SK-N-MC (cell line): ENCODE results near the gene SF3A2.
A peak's percentile ranks its signal among the peaks of the same experiment; 100 is the strongest.

Experiments
- DNase-seq: peaks from one replicate; pipeline ENCODE4 v3.0.0-alpha.2; 2011; ENCODE audit warnings: low read depth, low spot score
- H3K27ac ChIP-seq: fragments of 200-600 bp; sonication (generic); 2 replicates; pipeline ENCODE4 v1.5.1; 2016; ENCODE audit warnings: mixed run types
- H3K36me3 ChIP-seq: fragments of 200-600 bp; sonication (generic); 2 replicates; pipeline ENCODE4 v1.6.1; 2017; ENCODE audit warnings: antibody characterized with exemption, low read length, mixed read lengths; ENCODE audit not compliant: insufficient read depth
- H3K4me3 ChIP-seq: fragments of 200-600 bp; sonication (generic); 2 replicates; pipeline ENCODE4 v1.5.1; 2016
- H3K9ac ChIP-seq: fragments of 200-600 bp; sonication (generic); 2 replicates; pipeline ENCODE4 v1.8.0; 2017; ENCODE audit warnings: mixed run types, mixed read lengths; ENCODE audit not compliant: insufficient read length
- H3K9me3 ChIP-seq: fragments of 200-600 bp; sonication (generic); 2 replicates; pipeline ENCODE4 v1.6.1; 2017; ENCODE audit warnings: low read depth, mild to moderate bottlenecking, antibody characterized with exemption, low read length, moderate library complexity, mixed read lengths
- EZH2 ChIP-seq: fragments of 200-600 bp; sonication (generic); IDR thresholded peaks from one replicate; pipeline ENCODE4 v1.6.1; 2017; ENCODE audit warnings: antibody characterized with exemption
- FOXP2 ChIP-seq: optimal IDR thresholded peaks from 2 replicates; pipeline ENCODE3; 2011; ENCODE audit warnings: mild to moderate bottlenecking, moderate library complexity; ENCODE audit not compliant: insufficient read depth; ENCODE audit errors: extremely low read length, control extremely low read depth
- POLR2AphosphoS5 ChIP-seq: IDR thresholded peaks from 2 replicates; pipeline ENCODE4 v1.6.1; 2012; ENCODE audit warnings: mild to moderate bottlenecking, low read depth, low read length, borderline replicate concordance

SF3A2 gene

DNA sequence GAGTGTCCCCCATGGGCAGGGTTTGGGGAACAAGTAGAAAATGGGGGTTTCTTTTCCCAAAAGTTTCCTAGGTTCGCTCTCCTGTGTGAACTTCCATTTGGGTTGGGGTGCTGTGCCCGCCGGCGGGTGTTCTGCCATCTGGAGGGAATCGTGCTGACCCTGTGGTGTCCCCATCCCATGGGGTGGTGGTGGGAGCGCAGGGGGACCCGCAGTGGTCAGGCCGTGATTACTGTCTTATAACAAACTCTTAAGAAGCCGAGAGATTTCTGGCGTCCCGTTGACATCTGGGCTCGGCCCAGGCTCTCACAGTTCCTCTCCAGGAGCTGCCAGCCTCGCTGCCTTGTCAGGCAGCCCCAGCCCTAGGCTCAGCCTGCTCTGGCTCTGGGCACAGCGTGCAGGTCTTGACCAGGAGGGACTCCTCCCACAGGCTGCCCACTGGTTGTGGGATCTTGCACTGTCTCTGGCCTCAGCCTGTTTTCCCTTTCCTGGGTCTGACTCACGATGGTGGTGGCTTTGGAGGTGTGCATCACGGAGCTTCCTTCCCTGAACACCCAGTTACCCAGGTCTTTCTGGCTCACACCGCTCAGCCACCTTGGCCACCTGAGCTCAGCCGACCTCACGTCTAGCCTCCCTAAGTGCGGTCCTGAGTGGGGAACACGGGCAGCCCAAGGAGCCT lies 35.0 kb upstream of the SF3A2 start:
- H3K36me3 ChIP-seq = peaks cover 12% of the 10 kb centered on the region; the same call in 1 of the 2 replicates
- no peak for TF ChIP-seq EZH2
- no peak for TF ChIP-seq FOXP2
- no peak for TF ChIP-seq POLR2AphosphoS5
- H3K27ac ChIP-seq = 0 out of 2 replicates have a peak overlapping the region, but pooled peaks have one; percentile 25
- no peak for DNase-seq
- no peak overlapping the region for H3K4me3 ChIP-seq
- H3K9me3 ChIP-seq = no peaks in the 10 kb centered on the region
- H3K9ac ChIP-seq = no peak overlapping the region

DNA sequence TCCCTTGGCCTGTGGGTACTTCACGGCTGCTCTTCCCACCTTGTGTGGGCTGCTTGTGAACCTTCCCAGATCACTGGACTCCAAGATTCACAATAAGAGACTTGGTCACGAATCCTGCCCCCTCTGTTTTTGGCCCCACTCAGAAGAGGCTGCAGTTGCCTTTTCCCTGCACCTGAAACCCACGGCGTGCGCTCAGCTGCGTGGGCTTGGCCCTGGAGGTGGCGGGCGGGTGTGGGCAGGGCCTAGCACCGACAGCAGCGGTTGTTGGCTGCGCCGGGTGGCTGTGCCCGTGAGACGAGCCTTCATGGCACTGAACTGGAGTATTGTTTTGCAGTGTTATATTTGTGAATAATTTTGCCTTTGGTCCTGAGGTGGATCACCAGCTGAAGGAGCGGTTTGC lies 34.3 kb upstream of the SF3A2 start:
- DNase-seq = no peak
- no peak for TF ChIP-seq FOXP2
- TF ChIP-seq EZH2 = no peak
- TF ChIP-seq POLR2AphosphoS5 = no peak
- Histone ChIP-seq H3K36me3 (peaks cover 17% of the 10 kb centered on the region; the same call in 1 of the 2 replicates), H3K9me3 (no peaks in the 10 kb centered on the region), H3K9ac (no peak overlapping the region), H3K27ac (no peak overlapping the region), H3K4me3 (no peak overlapping the region)

GRCh38 chr19:2207008-2207407 lies 29.6 kb upstream of the SF3A2 start:
- Histone ChIP-seq H3K9ac (no peak overlapping the region), H3K9me3 (no peaks in the 10 kb centered on the region), H3K36me3 (peaks cover 38% of the 10 kb centered on the region; the same call in 1 of the 2 replicates), H3K4me3 (no peak overlapping the region), H3K27ac (no peak overlapping the region)
- TF ChIP-seq POLR2AphosphoS5 = no peak
- TF ChIP-seq EZH2 = no peak
- TF ChIP-seq FOXP2 = no peak
- no peak for DNase-seq

- H3K27ac ChIP-seq = no peak overlapping the region
Observed at GRCh38 chr19:2207991-2208860, 28.4 kb upstream of the SF3A2 start.

GRCh38 chr19:2208975-2209374 lies 27.6 kb upstream of the SF3A2 start:
- Histone ChIP-seq H3K27ac (no peak overlapping the region), H3K36me3 (peaks cover 47% of the 10 kb centered on the region), H3K9me3 (no peaks in the 10 kb centered on the region), H3K9ac (no peak overlapping the region), H3K4me3 (no peak overlapping the region)
- DNase-seq = no peak
- TF ChIP-seq EZH2 = no peak
- no peak for TF ChIP-seq FOXP2
- no peak for TF ChIP-seq POLR2AphosphoS5

More at GRCh38 chr19:2207991-2208860, 28.4 kb upstream of the SF3A2 start:
- TF ChIP-seq POLR2AphosphoS5 (no peak), FOXP2 (no peak), EZH2 (no peak)
- H3K9me3 ChIP-seq = no peaks in the 10 kb centered on the region
- peaks cover 44% of the 10 kb centered on the region; the same call in 1 of the 2 replicates for H3K36me3 ChIP-seq
- no peak overlapping the region for H3K9ac ChIP-seq
- H3K4me3 ChIP-seq = no peak overlapping the region
- no peak for DNase-seq

GRCh38 chr19:2209408-2209807 lies 27.2 kb upstream of the SF3A2 start:
- H3K4me3 ChIP-seq = no peak overlapping the region
- TF ChIP-seq FOXP2 (no peak), POLR2AphosphoS5 (no peak)
- H3K36me3 ChIP-seq = peaks cover 48% of the 10 kb centered on the region
- H3K9ac ChIP-seq = no peak overlapping the region
- H3K9me3 ChIP-seq = no peaks in the 10 kb centered on the region
- no peak for DNase-seq
- H3K27ac ChIP-seq = no peak overlapping the region

GRCh38 chr19:2210206-2210605 lies 26.4 kb upstream of the SF3A2 start:
- no peak for DNase-seq
- Histone ChIP-seq H3K27ac (no peak overlapping the region), H3K36me3 (peaks cover 50% of the 10 kb centered on the region), H3K9ac (no peak overlapping the region), H3K4me3 (no peak overlapping the region), H3K9me3 (no peaks in the 10 kb centered on the region)
- TF ChIP-seq POLR2AphosphoS5 = no peak
- no peak for TF ChIP-seq FOXP2
- no peak for TF ChIP-seq EZH2

DNA sequence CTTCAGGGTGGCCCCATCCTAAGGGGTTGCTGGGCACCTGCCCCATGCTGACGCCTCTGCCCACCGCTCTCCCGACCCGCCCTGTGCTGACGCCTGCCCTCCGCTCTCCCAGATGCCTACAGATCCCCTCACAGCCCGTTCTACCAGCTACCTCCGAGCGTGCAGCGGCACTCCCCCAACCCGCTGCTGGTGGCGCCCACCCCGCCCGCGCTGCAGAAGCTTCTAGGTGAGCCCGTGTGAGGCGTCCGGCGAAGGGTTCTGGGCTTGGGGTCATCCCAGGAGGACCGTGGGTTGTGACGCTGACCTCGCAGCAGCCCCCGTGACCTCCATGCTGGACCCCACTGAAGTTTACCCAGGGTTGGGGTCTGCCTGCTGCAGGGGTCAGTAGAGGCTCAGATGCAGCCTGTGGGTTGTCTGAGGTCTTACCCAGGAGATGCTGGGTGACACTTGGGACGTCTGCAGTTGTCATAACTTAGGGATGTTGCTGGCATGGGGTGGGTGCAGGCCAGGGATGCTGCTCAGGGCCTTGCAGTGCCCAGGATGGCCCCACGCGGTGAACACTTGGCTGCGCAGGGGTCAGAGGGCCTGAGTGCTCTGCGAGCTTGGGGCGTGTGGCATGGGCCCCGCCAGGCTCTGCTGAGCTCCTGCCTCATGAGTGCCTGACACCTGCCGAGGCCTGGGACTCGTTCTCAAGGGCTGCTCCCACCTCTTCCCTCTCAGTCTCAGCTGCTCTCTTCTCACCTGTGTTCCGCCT lies 25.5 kb upstream of the SF3A2 start:
- Histone ChIP-seq H3K36me3 (peaks cover 58% of the 10 kb centered on the region), H3K9ac (no peak overlapping the region)
- no peak for TF ChIP-seq POLR2AphosphoS5
- no peak for TF ChIP-seq FOXP2
- no peak for TF ChIP-seq EZH2

More for the DNA sequence above, 25.5 kb upstream of the SF3A2 start:
- no peak overlapping the region for H3K4me3 ChIP-seq
- H3K27ac ChIP-seq = no peak overlapping the region
- H3K9me3 ChIP-seq = no peaks in the 10 kb centered on the region
- no peak for DNase-seq
